Brain microvascular endothelial cell (primary cell): ENCODE results near the gene ZNF93.
"Not testable (repeated sequence)": the region's sequence is repeated elsewhere in the genome, so short reads cannot be mapped to it uniquely, and the experiment has no call there.

ENCODE experiments used
- DNase-seq: peaks from one replicate; pipeline ENCODE4 v3.0.0-alpha.2; 2020
- H3K27ac ChIP-seq: fragments of 250-450 bp; sonication (Bioruptor Pico); 2 replicates; pipeline ENCODE4 v1.5.1; 2020; ENCODE audit warnings: mild to moderate bottlenecking, moderate library complexity
- H3K27me3 ChIP-seq: fragments of 250-450 bp; sonication (Bioruptor Pico); replicated peaks from 2 replicates; pipeline ENCODE4 v1.5.1; 2020; ENCODE audit warnings: mild to moderate bottlenecking
- H3K36me3 ChIP-seq: fragments of 250-450 bp; sonication (Bioruptor Pico); replicated peaks from 2 replicates; pipeline ENCODE4 v1.5.1; 2020; ENCODE audit warnings: mild to moderate bottlenecking
- H3K4me3 ChIP-seq: 2 replicates; pipeline ENCODE4 v1.5.1; 2011; ENCODE audit warnings: low read depth, mild to moderate bottlenecking, control low read depth, low read length, moderate library complexity
- in situ Hi-C: cut with HindIII; loops from 2 replicates; pipeline ENCODE4 v1.10.0; 2017; ENCODE audit warnings: low sequenced_read_pairs, low pct_ligation_motif_present
- TF ChIP-seq, protein P1 (sequence below): IDR thresholded peaks from 2 replicates; pipeline ENCODE4 v1.5.1; 2011; ENCODE audit warnings: low read depth, mild to moderate bottlenecking, moderate library complexity, low read length, control low read depth, inconsistent platforms; ENCODE audit errors: missing control alignments

Gene ZNF93

DNA sequence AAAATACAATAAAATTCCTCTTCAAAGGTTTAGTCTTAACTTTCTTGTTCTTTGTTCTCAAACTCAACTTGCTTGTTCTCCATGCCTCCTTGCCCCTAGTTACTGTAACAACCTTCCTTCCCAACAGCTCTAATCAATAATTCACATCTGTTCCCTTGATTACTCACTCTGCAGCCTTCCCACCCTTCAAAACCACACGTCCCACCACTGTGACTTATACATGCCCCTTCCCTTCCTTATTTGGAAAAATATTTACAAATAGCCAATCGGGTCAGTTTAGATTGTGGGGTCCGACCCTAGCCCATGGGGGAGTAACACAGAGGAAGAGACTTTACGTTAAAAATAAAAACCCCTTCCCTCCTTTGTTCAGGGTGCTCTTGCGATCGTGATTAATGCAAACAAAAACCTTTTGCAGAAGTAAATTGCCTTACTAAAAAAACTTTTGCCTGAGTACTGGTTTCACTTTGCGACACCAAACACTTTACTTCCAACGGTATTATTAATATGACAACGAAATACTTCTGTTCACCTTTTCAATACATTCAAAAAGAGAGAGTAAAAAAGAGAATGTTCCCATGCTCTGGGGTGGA is 512 bp upstream of the ZNF93 start:
- in situ Hi-C loops, result no loop called here
- peak overlapping the region; percentile 87 for H3K27ac ChIP-seq
- H3K4me3 ChIP-seq, result peak overlapping the region; percentile 83
- TF ChIP-seq, protein P1, sequence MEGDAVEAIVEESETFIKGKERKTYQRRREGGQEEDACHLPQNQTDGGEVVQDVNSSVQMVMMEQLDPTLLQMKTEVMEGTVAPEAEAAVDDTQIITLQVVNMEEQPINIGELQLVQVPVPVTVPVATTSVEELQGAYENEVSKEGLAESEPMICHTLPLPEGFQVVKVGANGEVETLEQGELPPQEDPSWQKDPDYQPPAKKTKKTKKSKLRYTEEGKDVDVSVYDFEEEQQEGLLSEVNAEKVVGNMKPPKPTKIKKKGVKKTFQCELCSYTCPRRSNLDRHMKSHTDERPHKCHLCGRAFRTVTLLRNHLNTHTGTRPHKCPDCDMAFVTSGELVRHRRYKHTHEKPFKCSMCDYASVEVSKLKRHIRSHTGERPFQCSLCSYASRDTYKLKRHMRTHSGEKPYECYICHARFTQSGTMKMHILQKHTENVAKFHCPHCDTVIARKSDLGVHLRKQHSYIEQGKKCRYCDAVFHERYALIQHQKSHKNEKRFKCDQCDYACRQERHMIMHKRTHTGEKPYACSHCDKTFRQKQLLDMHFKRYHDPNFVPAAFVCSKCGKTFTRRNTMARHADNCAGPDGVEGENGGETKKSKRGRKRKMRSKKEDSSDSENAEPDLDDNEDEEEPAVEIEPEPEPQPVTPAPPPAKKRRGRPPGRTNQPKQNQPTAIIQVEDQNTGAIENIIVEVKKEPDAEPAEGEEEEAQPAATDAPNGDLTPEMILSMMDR, result no peak
- peak; percentile 66 for DNase-seq
- no peaks in the 10 kb centered on the region for H3K27me3 ChIP-seq
- no peaks in the 10 kb centered on the region for H3K36me3 ChIP-seq

DNA sequence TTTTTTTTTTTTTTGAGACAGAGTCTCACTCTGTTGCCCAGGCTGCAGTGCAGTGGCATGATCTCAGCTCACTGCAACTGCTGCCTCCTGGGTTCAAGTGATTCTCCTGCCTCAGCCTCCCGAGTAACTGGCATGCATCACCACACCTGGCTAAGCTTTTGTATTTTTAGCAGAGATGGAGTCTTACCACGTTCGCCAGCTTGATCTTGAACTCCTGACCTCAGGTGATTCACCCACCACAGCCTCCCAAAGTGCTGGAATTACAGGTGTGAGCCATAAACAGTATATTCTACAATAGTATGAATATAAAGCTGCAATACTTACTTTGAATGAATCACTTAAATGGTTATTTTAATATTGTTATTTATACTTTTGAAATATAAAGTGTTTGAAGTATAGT is 6.8 kb downstream of the ZNF93 start:
- DNase-seq, H3K4me3 ChIP-seq, H3K27ac ChIP-seq, H3K27me3 ChIP-seq, in situ Hi-C loops, H3K36me3 ChIP-seq: not testable (repeated sequence)

DNA sequence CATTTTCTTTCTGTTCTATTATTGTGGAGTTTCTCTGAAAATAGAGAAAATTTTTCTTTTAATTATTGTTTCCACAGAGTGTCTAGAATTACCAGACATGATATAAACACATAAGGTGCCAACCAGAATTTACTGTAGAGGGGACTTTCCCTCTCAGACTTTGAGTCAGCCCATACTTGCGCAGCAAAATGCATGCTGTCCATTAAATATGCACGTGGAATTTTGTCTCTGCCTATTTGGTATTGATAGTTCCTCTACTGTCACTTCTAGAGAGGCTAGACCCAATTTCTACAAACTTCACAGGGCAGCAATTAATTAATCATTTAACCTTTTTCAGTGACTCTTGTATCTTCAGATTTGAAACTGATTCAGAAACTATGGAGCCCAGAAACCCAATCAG is 8.9 kb downstream of the ZNF93 start:
- TF ChIP-seq, protein P1, result no peak
- in situ Hi-C loops, result no loop called here
- DNase-seq, result no peak
- no peaks in the 10 kb centered on the region for H3K36me3 ChIP-seq
- H3K27me3 ChIP-seq, result no peaks in the 10 kb centered on the region
- no peak overlapping the region for H3K4me3 ChIP-seq
- H3K27ac ChIP-seq, result no peak overlapping the region

DNA sequence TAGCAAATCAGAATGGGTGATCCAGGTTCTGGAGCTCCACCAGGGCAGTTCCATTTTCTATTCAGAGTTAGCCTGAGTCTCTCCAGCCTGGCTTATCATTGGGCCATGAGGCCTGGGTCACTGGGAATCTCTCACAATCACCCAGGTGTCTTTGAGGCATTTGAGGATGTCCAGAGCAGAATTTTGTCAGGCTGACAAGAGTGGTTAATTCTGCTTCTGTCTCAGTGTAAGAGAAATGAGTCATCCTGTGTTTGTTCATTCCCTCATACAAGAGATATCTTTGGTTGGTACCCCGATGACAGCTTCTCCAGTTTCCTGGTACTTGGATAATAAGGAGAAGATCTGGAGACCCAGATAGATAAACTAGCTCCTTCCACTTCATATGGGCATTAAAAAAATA is 10.4 kb downstream of the ZNF93 start:
- H3K36me3 ChIP-seq, result no peaks in the 10 kb centered on the region
- in situ Hi-C loops, result no loop called here
- TF ChIP-seq, protein P1, result no peak
- peak; percentile 60 for DNase-seq
- H3K27me3 ChIP-seq, result no peaks in the 10 kb centered on the region
- peak overlapping the region; percentile 77 for H3K27ac ChIP-seq
- H3K4me3 ChIP-seq, result no peak overlapping the region

DNA sequence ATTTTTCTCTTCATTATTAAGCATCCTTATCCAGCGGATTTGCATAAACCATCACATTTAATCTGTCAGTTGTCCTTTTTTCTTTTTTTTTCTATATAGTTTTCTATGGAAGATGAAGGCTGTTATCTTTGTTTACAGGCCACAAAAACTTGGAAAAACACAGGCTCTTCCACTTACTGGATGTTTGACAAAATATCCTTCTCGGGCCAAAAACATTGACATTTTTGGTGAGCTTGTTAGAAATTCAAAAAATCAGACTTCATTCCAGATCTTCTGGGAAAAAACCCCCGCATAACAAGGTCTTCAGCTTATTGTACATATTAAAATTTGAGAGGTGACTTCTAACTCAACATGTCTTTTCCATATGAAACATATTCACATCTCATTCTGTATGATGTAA is 13.8 kb downstream of the ZNF93 start:
- in situ Hi-C loops, result no loop called here
- DNase-seq, result no peak
- H3K27ac ChIP-seq, result no peak overlapping the region
- TF ChIP-seq, protein P1, result no peak
- H3K27me3 ChIP-seq, result no peaks in the 10 kb centered on the region
- peaks cover 5% of the 10 kb centered on the region for H3K36me3 ChIP-seq
- H3K4me3 ChIP-seq, result no peak overlapping the region

DNA sequence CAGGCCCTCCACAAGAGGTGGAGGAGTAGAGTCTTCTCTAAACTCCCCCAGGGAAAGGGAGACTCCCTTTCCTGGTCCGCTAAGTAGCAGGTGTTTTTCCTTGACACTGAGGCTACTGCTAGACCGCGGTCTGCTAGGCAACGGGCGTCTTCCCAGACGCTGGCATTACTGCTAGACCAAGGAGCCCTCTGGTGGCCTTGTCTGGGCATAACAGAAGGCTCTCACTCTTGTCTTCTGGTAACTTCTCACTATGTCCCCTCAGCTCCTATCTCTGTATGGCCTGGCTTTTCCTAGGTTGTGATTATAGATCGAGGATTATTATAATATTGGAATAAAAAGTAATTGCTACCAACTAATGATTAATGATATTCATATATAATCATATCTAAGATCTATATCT is 29.7 kb downstream of the ZNF93 start:
- H3K4me3 ChIP-seq, in situ Hi-C loops, H3K27me3 ChIP-seq, H3K27ac ChIP-seq, DNase-seq: not testable (repeated sequence)
- peaks cover 25% of the 10 kb centered on the region for H3K36me3 ChIP-seq
- TF ChIP-seq, protein P1, result peak; percentile 30

DNA sequence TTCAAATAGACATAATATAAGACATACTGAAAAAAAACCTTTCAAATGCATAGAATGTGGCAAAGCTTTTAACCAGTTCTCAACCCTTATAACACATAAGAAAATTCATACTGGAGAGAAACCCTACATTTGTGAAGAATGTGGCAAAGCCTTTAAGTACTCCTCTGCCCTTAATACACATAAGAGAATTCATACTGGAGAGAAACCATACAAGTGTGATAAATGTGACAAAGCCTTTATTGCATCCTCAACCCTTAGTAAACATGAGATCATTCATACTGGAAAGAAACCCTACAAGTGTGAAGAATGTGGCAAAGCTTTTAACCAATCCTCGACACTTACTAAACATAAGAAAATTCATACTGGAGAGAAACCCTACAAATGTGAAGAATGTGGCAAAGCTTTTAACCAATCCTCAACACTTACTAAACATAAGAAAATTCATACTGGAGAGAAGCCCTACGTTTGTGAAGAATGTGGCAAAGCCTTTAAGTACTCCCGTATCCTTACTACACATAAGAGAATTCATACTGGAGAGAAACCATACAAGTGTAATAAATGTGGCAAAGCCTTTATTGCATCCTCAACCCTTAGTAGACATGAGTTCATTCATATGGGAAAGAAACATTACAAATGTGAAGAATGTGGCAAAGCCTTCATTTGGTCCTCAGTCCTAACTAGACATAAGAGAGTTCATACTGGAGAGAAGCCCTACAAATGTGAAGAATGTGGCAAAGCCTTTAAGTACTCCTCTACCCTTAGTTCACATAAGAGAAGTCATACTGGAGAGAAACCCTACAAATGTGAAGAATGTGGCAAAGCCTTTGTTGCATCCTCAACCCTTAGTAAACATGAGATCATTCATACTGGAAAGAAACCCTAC is 32.9 kb downstream of the ZNF93 start:
- H3K4me3 ChIP-seq, DNase-seq, H3K27ac ChIP-seq, H3K27me3 ChIP-seq, in situ Hi-C loops: not testable (repeated sequence)
- H3K36me3 ChIP-seq, result peaks cover 15% of the 10 kb centered on the region
